ENCODE measurements around the gene TMEM151B. TPM values are rescaled to one million over a fixed set of nuclear protein-coding genes. Genes with fewer than 3 reads are reported as not detected.
A peak's percentile ranks its signal among the peaks of the same experiment; 100 is the strongest.

TMEM151B gene
- total RNA-seq, 4 donors from 2014 or later, result 0.10 to 0.15 TPM; not detected in 2

DNA sequence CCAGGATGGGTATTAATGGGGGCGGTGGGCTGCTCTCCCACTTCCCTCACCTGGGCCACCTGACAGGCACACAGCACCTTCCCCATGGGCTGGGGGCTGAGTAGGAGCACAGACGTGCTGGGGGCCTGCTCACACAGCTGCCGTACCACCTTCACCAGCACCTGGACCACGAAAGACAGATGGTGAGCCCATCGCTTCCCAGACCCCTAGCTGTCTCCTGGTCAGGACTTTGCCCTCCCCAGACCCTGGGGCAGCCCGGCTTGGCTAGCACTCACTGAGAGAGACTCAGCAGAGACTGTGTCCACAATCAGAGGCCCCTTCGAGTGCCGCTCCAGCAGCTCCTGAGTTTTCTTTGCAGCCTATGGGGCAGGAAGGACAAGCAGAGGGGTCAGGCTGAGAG is 30.9 kb downstream of the TMEM151B start:
- peaks cover 14% of the 10 kb centered on the region for H3K4me1 ChIP-seq
- no peak overlapping the region for H3K27ac ChIP-seq
- no peak overlapping the region for H3K4me3 ChIP-seq
- H3K9me3 ChIP-seq, result no peaks in the 10 kb centered on the region
- no peak for TF ChIP-seq POLR2A (IDR thresholded peaks at IDR 0.05)
- TF ChIP-seq EP300 (IDR thresholded peaks at IDR 0.05), result no peak
- peaks cover 16% of the 10 kb centered on the region for H3K27me3 ChIP-seq
- DNase-seq (ENCODE audit: low spot score in 2 of 2), result peak in 1 of 2 donors; percentile 74
- H3K36me3 ChIP-seq, result peaks cover 61% of the 10 kb centered on the region
- 90% methylated on average over 2 of the region's 8 CpGs for WGBS

DNA sequence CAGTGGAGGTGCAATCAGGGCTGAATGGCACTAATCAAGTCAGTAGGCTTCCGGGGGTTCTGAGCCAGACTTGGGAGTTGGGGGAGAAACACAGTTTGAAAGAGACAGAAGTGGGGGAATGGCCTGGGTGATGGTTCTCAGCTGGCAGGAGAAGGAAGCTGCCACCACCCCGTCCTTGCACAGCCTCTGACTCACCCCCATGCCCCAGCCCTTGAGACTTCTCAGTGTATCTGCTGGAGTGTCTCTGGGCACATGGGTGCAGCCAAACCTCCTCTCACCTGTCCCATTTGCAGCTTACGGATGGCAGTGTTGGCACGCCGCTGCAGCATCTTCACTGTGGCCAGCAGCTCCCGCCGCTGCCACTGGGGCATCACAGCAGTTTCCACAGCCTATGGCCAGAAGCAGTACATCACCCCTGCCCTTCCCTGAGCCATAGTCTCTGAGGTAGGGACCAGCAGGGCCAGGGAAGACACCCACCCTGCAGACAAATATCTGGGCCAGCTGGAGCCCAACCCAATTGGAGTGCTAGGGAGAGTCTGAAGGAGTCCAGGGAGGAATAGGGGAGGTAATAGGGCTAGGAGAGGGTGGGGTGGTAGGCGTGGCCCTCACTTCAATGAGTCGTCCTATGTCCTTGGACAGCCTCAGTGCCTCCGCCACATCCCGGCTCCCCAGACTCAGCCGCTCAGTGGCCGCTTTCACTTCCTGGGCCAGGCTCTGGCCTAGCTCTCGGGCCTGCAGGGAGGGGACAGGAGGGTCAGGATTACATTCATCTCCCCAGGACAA is 31.7 kb downstream of the TMEM151B start:
- Histone ChIP-seq H3K4me3 (no peak overlapping the region), H3K27me3 (peaks cover 7% of the 10 kb centered on the region), H3K36me3 (peaks cover 70% of the 10 kb centered on the region), H3K27ac (no peak overlapping the region), H3K4me1 (peaks cover 12% of the 10 kb centered on the region), H3K9me3 (no peaks in the 10 kb centered on the region)
- peak in 1 of 2 donors; percentile 49 for DNase-seq (ENCODE audit: low spot score in 2 of 2)
- TF ChIP-seq EP300 (IDR thresholded peaks at IDR 0.05) (no peak), POLR2A (IDR thresholded peaks at IDR 0.05) (no peak), POLR2AphosphoS5 (IDR thresholded peaks at IDR 0.05) (no peak)
- TF ChIP-seq, protein P1, sequence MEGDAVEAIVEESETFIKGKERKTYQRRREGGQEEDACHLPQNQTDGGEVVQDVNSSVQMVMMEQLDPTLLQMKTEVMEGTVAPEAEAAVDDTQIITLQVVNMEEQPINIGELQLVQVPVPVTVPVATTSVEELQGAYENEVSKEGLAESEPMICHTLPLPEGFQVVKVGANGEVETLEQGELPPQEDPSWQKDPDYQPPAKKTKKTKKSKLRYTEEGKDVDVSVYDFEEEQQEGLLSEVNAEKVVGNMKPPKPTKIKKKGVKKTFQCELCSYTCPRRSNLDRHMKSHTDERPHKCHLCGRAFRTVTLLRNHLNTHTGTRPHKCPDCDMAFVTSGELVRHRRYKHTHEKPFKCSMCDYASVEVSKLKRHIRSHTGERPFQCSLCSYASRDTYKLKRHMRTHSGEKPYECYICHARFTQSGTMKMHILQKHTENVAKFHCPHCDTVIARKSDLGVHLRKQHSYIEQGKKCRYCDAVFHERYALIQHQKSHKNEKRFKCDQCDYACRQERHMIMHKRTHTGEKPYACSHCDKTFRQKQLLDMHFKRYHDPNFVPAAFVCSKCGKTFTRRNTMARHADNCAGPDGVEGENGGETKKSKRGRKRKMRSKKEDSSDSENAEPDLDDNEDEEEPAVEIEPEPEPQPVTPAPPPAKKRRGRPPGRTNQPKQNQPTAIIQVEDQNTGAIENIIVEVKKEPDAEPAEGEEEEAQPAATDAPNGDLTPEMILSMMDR (IDR thresholded peaks at IDR 0.05), result no peak
- 82% methylated on average over 5 of the region's 14 CpGs for WGBS

DNA sequence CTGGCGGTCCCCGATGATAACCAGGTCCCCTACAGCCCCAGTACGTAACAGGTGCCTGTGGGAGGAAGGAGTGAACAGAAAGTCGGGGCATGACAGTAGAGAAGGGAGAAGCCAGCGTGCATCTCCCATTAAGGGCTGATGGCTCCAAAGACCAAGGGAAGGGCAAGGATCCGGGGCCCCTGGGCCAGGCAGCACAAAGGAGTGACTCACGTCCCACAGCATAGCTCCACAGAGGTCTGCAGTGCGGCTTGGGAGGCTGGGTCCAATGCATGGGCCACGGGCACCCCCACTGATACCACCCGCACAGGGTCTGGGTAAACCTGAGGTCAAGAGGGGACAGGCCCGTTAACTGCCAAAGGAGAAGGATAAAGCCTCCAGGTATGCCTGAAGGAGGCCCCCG is 32.6 kb downstream of the TMEM151B start:
- Histone ChIP-seq H3K4me3 (no peak overlapping the region), H3K27ac (no peak overlapping the region), H3K27me3 (no peaks in the 10 kb centered on the region), H3K4me1 (peaks cover 3% of the 10 kb centered on the region), H3K9me3 (no peaks in the 10 kb centered on the region), H3K36me3 (peaks cover 79% of the 10 kb centered on the region)
- peak in 1 of 2 donors; percentile 67 for DNase-seq (ENCODE audit: low spot score in 2 of 2)
- 88% methylated on average over 12 of the region's 12 CpGs for WGBS
- TF ChIP-seq POLR2A (IDR thresholded peaks at IDR 0.05) (no peak), EP300 (IDR thresholded peaks at IDR 0.05) (no peak), POLR2AphosphoS5 (IDR thresholded peaks at IDR 0.05) (no peak)
- TF ChIP-seq, protein P1 (IDR thresholded peaks at IDR 0.05), result no peak

- no peak overlapping the region for H3K27ac ChIP-seq
- H3K4me1 ChIP-seq, result no peaks in the 10 kb centered on the region
- no peaks in the 10 kb centered on the region for H3K9me3 ChIP-seq
- 95% methylated on average over 6 of the region's 6 CpGs for whole genome bisulfite sequencing
- peaks cover 86% of the 10 kb centered on the region for H3K36me3 ChIP-seq
- peak in 1 of 2 donors; percentile 59 for DNase-seq (ENCODE audit: low spot score in 2 of 2)
- no peak for TF ChIP-seq POLR2A (IDR thresholded peaks at IDR 0.05)
- no peak for TF ChIP-seq EP300 (IDR thresholded peaks at IDR 0.05)
- TF ChIP-seq POLR2AphosphoS5 (IDR thresholded peaks at IDR 0.05), result no peak
- TF ChIP-seq, protein P1 (IDR thresholded peaks at IDR 0.05), result no peak
- no peak overlapping the region for H3K4me3 ChIP-seq
- no peaks in the 10 kb centered on the region for H3K27me3 ChIP-seq
Observed at GRCh38 chr6:44303842-44304241, 33.6 kb downstream of the TMEM151B start.

GRCh38 chr6:44304282-44305199 is 34.3 kb downstream of the TMEM151B start:
- H3K4me3 ChIP-seq, result no peak overlapping the region
- TF ChIP-seq POLR2A (IDR thresholded peaks at IDR 0.05), result no peak
- TF ChIP-seq, protein P1 (IDR thresholded peaks at IDR 0.05), result peak; percentile 12 to 67
- no peak for TF ChIP-seq POLR2AphosphoS5 (IDR thresholded peaks at IDR 0.05)
- H3K27ac ChIP-seq, result no peak overlapping the region
- no peak for DNase-seq (ENCODE audit: low spot score in 2 of 2)
- peaks cover 93% of the 10 kb centered on the region for H3K36me3 ChIP-seq
- H3K4me1 ChIP-seq, result no peaks in the 10 kb centered on the region
- no peaks in the 10 kb centered on the region for H3K9me3 ChIP-seq
- 75% methylated on average over 15 of the region's 25 CpGs for WGBS
- H3K27me3 ChIP-seq, result no peaks in the 10 kb centered on the region
